HG03460 (cell line): ENCODE data around the gene NPAS1.
"Not testable (repeated sequence)": the region's sequence is repeated elsewhere in the genome, so short reads cannot be mapped to it uniquely, and the experiment has no call there.

Experiments
- ATAC-seq: cut with Tn5 transposase; IDR thresholded peaks from one replicate; pipeline ENCODE4 v1.9.1; 2021; ENCODE audit not compliant: unreplicated experiment

NPAS1 gene

GRCh38 chr19:47074621-47075020 is 55.0 kb downstream of the NPAS1 start:
- no peak for ATAC-seq

DNA sequence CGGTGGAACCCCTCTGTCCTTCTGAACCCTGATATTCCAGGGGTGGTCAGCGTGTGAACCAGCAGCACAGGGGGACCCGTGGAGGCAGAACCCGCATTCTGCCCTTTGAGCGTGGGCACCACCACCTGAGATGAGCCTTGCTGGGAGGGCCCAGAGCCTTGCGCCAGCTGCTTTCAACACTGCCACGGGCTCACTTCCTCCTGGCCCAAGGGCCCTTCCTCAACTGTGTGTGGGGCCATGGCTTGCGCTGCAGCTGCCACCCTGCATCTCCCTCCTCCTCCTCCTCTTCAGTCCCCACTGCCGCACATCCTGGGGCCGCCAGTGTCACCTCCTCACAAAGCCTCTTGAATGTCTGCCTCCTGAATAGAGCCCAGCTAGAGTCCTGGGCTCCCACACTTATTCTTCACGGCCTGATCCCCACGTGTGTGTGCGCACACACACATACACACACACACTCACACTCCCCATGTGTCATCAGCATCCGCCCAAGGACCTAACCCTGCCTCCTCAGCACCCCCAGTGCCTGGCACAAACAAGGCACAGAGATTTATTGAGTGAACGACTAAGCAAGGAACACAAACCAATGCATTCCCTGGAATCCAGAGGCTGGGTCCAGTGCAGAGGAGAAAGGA is 55.7 kb downstream of the NPAS1 start:
- ATAC-seq: no peak

- ATAC-seq: no peak
Observed at GRCh38 chr19:47075941-47076340, 56.3 kb downstream of the NPAS1 start.

- ATAC-seq: not testable (repeated sequence)
Observed at GRCh38 chr19:47078351-47078750, 58.7 kb downstream of the NPAS1 start.

DNA sequence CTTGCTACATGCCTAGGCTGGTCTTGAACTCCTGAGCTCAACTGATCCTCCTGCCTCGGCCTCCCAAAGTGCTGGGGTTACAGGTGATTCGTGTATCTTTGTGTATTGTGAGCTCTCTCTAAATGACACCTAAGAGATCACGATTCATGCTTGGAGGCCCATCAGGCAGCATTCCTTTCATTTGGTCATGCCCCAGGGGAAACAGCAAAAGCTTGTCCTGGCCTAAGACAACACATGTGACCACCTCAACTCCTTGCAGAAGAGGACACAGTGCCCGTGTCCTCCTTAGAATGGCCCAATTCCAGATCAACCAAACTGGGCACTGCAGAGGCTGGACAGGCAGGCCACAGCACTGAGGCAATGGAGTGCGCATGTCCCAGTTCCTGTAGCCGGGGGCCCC is 61.5 kb downstream of the NPAS1 start:
- ATAC-seq: no peak

DNA sequence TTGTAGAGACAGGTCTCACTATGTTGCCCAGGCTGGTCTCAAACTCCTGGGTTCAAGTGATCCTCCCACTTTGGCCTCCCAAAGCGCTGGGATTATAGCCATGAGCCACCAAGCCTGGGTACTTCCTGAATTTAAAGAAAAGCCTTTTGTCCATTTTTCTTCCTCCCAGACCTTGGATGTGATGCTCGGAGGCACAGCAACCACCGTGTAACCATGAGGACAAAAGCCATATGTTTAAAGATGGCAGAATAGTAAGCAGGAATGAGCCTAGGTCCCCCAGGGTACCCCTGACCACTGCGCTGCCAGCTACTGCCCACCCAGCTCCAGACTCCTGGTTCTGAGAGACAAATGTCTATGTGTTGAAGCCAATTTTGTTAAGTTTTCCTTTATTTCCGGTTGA is 62.9 kb downstream of the NPAS1 start:
- ATAC-seq: no peak

- ATAC-seq: no peak
Observed at GRCh38 chr19:47084879-47085439, 65.3 kb downstream of the NPAS1 start.

GRCh38 chr19:47086280-47086679 is 66.6 kb downstream of the NPAS1 start:
- ATAC-seq: no peak

GRCh38 chr19:47089767-47090350 is 70.2 kb downstream of the NPAS1 start:
- ATAC-seq: no peak

- no peak for ATAC-seq
Observed at GRCh38 chr19:47093254-47093653, 73.6 kb downstream of the NPAS1 start.

DNA sequence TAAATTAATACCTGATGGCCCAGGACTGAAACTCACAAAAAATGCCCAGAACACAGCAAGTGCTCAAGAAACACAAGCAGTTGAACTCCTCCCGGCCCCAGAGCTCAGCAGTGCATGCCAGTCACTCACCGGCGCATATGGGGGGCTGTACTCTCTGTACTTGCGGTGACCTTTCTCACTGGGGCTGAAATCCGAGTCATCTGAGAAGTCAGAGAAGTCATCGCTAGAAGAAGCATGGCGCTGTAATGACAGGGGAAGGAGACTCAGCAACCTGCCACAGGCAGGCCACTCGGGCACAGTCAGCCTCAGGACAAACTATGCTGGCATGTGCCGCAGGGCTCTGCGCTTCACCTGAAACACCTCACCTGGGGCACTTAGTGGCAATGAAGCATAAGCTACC is 74.2 kb downstream of the NPAS1 start:
- peak; percentile 71 for ATAC-seq

- ATAC-seq: no peak
Observed at GRCh38 chr19:47094557-47095475, 75.2 kb downstream of the NPAS1 start.
